Peyer's patch (tissue), 4 donors: ENCODE results near the gene FNIP1. TPM values are rescaled to one million over a fixed set of nuclear protein-coding genes. Genes with fewer than 3 reads are reported as not detected.
"Not testable (repeated sequence)": the region's sequence is repeated elsewhere in the genome, so short reads cannot be mapped to it uniquely, and the experiment has no call there.

Experiments used
- DNase-seq, 3 donors: peaks; one replicate each; pipeline ENCODE4 v3.0.0-alpha.2; 2017 to 2019
- H3K27ac ChIP-seq, 4 donors: fragments of 200-600 bp; sonication (generic); one replicate each; pipeline ENCODE4 v1.5.1; 2016 to 2019
- H3K27me3 ChIP-seq, 2 donors: fragments of 200-600 bp; sonication (generic); one replicate each; pipeline ENCODE4 v1.5.1; 2019
- H3K36me3 ChIP-seq, 3 donors: fragments of 200-600 bp; sonication (generic); one replicate each; pipeline ENCODE4 v1.5.1; 2016 to 2019
- H3K4me1 ChIP-seq, 4 donors: fragments of 200-600 bp; sonication (generic); one replicate each; pipeline ENCODE4 v1.5.1; 2016 to 2019
- H3K4me3 ChIP-seq, 4 donors: fragments of 200-600 bp; sonication (generic); 1 replicate in 3 of 4; 2 replicates in 1 of 4; pipeline ENCODE4 v1.5.1; 2016 to 2019; ENCODE audit warnings: mild to moderate bottlenecking in 1 of 4
- H3K9me3 ChIP-seq, 4 donors: fragments of 200-600 bp; sonication (generic); one replicate each; pipeline ENCODE4 v1.5.1; 2016 to 2019; ENCODE audit warnings: mild to moderate bottlenecking in 1 of 4
- POLR2A ChIP-seq, 2 donors: fragments of 450-650 bp; IDR thresholded peaks; one replicate each; pipeline ENCODE4 v1.5.1; 2017; ENCODE audit warnings: antibody characterized with exemption in 2 of 2, mild to moderate bottlenecking in 2 of 2, moderate library complexity in 2 of 2
- total RNA-seq, 4 donors: library from RNA; depleted of rRNA; stranded (reverse); fragments of >200 nt; gene quantifications; one replicate each; pipeline ENCODE4 v1.1.0, GENCODE V29; 2016
- TF ChIP-seq, protein P1 (sequence below), 6 experiments: fragments of 450-650 bp in 4 of 6; fragments of 200-600 bp in 2 of 6; sonication (generic) in 1 of 6; IDR thresholded peaks; one replicate each; pipeline ENCODE4 v1.5.1; 2017 to 2019; ENCODE audit warnings: antibody characterized with exemption in 6 of 6, mild to moderate bottlenecking in 3 of 6, moderate library complexity in 1 of 6

FNIP1 gene
- total RNA-seq, 4 donors from 2014 or later: 36.9 to 49.5 (median 46.1) TPM

DNA sequence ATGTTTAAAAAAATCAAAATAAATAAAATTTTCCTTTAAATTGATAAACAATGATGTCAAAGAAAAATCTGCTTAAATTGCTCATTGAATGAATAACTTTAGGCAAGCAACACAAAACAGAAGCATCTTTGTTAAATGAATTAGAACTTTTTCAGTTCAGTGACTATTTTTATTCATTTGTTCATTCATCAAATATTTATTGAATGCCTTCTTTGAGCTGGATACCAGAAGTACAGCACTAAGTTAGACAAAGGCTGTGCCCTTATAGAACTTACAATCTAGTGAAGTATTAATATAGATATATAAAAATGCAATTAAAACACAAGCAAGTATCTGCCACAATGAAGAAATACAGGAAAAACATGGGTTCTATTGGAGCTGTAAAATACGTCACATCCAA, 10.8 kb downstream of the FNIP1 start:
- H3K9me3 ChIP-seq: no peaks in the 10 kb centered on the region
- H3K27me3 ChIP-seq: no peaks in the 10 kb centered on the region
- H3K4me1 ChIP-seq: peaks cover 0 to 7% (median 0%) of the 10 kb centered on the region in 4 donors
- TF ChIP-seq, protein P1, sequence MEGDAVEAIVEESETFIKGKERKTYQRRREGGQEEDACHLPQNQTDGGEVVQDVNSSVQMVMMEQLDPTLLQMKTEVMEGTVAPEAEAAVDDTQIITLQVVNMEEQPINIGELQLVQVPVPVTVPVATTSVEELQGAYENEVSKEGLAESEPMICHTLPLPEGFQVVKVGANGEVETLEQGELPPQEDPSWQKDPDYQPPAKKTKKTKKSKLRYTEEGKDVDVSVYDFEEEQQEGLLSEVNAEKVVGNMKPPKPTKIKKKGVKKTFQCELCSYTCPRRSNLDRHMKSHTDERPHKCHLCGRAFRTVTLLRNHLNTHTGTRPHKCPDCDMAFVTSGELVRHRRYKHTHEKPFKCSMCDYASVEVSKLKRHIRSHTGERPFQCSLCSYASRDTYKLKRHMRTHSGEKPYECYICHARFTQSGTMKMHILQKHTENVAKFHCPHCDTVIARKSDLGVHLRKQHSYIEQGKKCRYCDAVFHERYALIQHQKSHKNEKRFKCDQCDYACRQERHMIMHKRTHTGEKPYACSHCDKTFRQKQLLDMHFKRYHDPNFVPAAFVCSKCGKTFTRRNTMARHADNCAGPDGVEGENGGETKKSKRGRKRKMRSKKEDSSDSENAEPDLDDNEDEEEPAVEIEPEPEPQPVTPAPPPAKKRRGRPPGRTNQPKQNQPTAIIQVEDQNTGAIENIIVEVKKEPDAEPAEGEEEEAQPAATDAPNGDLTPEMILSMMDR (IDR thresholded peaks at IDR 0.05): no peak
- TF ChIP-seq POLR2A (IDR thresholded peaks at IDR 0.05): no peak
- H3K36me3 ChIP-seq: no peaks in the 10 kb centered on the region
- H3K27ac ChIP-seq: no peak overlapping the region
- H3K4me3 ChIP-seq: no peak overlapping the region
- no peak for DNase-seq

DNA sequence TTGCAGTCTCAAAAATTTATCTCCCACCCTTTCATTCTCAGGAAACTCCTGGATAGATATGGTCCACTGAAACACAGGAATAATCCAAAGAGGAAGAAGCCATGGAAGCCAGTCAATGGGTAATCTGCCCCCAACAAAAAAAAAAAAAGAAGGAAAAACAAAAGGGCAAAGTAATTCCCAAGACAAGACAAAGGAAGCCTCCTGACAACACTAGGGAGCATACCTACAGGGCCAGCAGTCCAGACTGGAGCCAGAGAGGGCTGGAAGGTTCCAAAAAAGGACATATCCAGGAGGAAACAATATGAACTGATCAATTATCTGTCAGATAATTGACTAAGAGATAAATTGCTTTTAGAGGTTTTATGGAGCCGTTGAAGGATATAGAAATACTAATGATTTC, 12.9 kb downstream of the FNIP1 start:
- peaks cover 0 to 3% (median 0%) of the 10 kb centered on the region in 4 donors for H3K4me1 ChIP-seq
- no peak overlapping the region for H3K4me3 ChIP-seq
- H3K27ac ChIP-seq: no peak overlapping the region
- no peaks in the 10 kb centered on the region for H3K9me3 ChIP-seq
- no peak for DNase-seq
- H3K27me3 ChIP-seq: no peaks in the 10 kb centered on the region
- no peak for TF ChIP-seq POLR2A (IDR thresholded peaks at IDR 0.05)
- TF ChIP-seq, protein P1 (IDR thresholded peaks at IDR 0.05): no peak
- no peaks in the 10 kb centered on the region for H3K36me3 ChIP-seq

DNA sequence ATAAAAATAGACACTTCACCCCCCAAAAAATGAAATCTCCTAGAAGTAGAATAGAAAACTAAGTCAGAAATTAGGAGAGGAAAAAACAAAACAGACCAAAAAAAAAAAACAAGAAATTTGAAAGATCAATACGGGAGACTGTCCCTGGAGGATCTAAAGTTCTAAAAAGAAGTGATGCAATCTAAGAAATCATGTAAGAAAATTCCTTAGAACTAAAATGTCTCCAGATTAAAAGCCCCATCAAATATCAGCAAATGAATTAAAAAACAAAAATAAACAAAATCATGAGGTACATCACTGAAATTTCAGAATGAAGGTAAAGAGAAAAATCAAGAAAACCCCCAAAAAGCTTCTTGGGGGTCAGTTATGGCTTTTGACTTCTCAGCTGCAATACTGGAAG, 13.5 kb downstream of the FNIP1 start:
- H3K4me3 ChIP-seq: no peak overlapping the region

DNA sequence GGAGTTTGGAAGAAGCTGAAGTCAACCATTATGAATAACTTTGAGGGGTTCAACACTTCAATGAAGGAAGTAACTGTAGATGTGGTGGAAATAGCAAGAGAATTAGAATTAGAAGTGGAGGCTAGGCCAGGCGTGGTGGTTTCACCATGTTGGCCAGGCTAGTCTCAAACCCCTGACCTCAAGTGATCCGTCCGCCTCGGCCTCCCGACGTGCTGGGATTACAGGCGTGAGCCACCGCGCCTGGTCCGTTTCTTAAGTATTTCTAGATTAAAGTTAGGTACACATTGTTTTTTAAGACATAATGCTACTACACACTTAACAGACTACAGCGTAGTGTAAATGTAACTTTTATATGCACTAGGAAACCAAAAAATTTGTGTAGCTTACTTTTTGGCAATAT, 14.1 kb downstream of the FNIP1 start:
- Histone ChIP-seq H3K4me3 (no peak overlapping the region), H3K9me3 (no peaks in the 10 kb centered on the region), H3K27ac (no peak overlapping the region), H3K27me3 (no peaks in the 10 kb centered on the region), H3K4me1 (peaks cover 0 to 3% (median 0%) of the 10 kb centered on the region in 4 donors), H3K36me3 (no peaks in the 10 kb centered on the region)
- no peak for DNase-seq
- TF ChIP-seq, protein P1 (IDR thresholded peaks at IDR 0.05): no peak
- no peak for TF ChIP-seq POLR2A (IDR thresholded peaks at IDR 0.05)

More for the DNA sequence above, 13.5 kb downstream of the FNIP1 start:
- DNase-seq: no peak
- H3K36me3 ChIP-seq: no peaks in the 10 kb centered on the region
- no peaks in the 10 kb centered on the region for H3K9me3 ChIP-seq
- no peaks in the 10 kb centered on the region for H3K27me3 ChIP-seq
- no peak overlapping the region for H3K27ac ChIP-seq
- peaks cover 0 to 3% (median 0%) of the 10 kb centered on the region in 4 donors for H3K4me1 ChIP-seq
- TF ChIP-seq POLR2A (IDR thresholded peaks at IDR 0.05): no peak
- TF ChIP-seq, protein P1 (IDR thresholded peaks at IDR 0.05): no peak

DNA sequence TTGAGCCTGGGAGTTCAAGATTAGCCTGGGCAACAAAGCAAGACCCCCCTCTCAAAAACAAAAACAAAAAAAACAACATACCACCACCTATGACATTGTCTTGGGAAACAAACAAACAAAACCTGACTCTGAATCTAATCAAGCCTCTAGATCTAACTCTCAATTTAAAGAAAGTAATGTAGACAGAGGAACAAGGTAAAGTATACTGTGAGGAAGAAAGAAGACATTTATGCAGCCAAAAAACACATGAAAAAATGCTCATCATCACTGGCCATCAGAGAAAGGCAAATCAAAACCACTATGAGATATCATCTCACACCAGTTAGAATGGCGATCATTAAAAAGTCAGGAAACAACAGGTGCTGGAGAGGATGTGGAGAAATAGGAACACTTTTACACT, 18.7 kb downstream of the FNIP1 start:
- H3K9me3 ChIP-seq, DNase-seq, H3K27ac ChIP-seq, H3K4me3 ChIP-seq, H3K27me3 ChIP-seq, H3K4me1 ChIP-seq, H3K36me3 ChIP-seq: not testable (repeated sequence)

DNA sequence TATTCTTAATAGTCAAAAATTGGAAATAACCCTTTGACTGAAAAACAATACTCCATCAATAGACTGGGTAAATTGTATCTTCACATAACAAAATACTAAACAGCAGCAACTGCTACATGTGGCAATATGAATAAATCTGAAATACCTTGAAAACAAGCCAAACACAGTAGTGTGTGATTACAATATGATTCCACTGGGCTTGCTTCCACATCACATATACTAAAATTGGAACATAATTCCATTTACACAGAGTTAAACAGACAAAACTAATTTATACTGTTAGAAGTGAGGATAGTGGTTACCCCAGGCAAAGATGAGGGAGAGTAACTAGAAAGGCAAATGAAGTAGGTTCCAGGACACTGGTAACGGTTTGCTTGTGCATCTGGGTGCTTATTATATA, 20.4 kb downstream of the FNIP1 start:
- no peak overlapping the region for H3K4me3 ChIP-seq
- no peaks in the 10 kb centered on the region for H3K27me3 ChIP-seq
- no peak for DNase-seq
- no peaks in the 10 kb centered on the region for H3K9me3 ChIP-seq
- no peaks in the 10 kb centered on the region for H3K4me1 ChIP-seq
- H3K27ac ChIP-seq: no peak overlapping the region
- H3K36me3 ChIP-seq: no peaks in the 10 kb centered on the region
- no peak for TF ChIP-seq POLR2A (IDR thresholded peaks at IDR 0.05)
- TF ChIP-seq, protein P1 (IDR thresholded peaks at IDR 0.05): no peak
